Measurements from ENCODE around the gene RALGAPA2. TPM values are rescaled to one million over a fixed set of nuclear protein-coding genes. Genes with fewer than 3 reads are reported as not detected.

Gene RALGAPA2
- total RNA-seq, 4 donors from 2014 or later, result 35.1 to 109 (median 59.6) TPM

- DNase-seq (ENCODE audit: low spot score) (no peak), ATAC-seq (ENCODE audit: low FRiP score) (no peak)
- TF ChIP-seq CTCF (IDR thresholded peaks at IDR 0.05), result no peak
Measured at GRCh38 chr20:20411402-20411801, 301.0 kb downstream of the RALGAPA2 start.

- DNase-seq (ENCODE audit: low spot score) (no peak), ATAC-seq (ENCODE audit: low FRiP score) (peak; percentile 81)
- TF ChIP-seq CTCF (IDR thresholded peaks at IDR 0.05), result no peak
Measured at GRCh38 chr20:20410678-20411077, 301.8 kb downstream of the RALGAPA2 start.

GRCh38 chr20:20409331-20409730 is 303.1 kb downstream of the RALGAPA2 start:
- no peak for TF ChIP-seq CTCF (IDR thresholded peaks at IDR 0.05)
- no peak for ATAC-seq (ENCODE audit: low FRiP score)
- no peak for DNase-seq (ENCODE audit: low spot score)

- no peak for ATAC-seq (ENCODE audit: low FRiP score)
- DNase-seq (ENCODE audit: low spot score), result no peak
- no peak for TF ChIP-seq CTCF (IDR thresholded peaks at IDR 0.05)
Measured at GRCh38 chr20:20407891-20408805, 304.3 kb downstream of the RALGAPA2 start.

DNA sequence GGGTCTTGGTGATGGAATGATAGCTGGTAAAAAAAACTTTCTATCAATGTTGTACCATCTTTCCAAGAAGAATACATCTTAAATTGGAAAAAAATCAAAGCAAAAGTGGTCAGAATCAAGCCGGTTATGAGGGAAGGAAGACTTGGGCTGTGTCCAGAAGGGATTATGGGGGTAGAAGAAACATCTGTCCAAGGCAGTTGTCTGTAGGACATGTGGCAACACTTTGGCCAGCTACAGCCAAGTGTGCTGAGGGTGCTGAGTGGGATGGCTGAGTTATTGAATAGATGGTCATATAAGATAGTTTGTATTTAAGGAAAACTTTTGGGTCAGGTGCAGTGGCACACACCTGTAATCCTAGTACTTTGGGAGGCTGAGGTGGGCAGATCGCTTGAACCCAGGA is 306.1 kb downstream of the RALGAPA2 start:
- ATAC-seq (ENCODE audit: low FRiP score) (no peak), DNase-seq (ENCODE audit: low spot score) (no peak)
- no peak for TF ChIP-seq CTCF (IDR thresholded peaks at IDR 0.05)

- DNase-seq (ENCODE audit: low spot score), result no peak
- no peak for TF ChIP-seq CTCF (IDR thresholded peaks at IDR 0.05)
- no peak for ATAC-seq (ENCODE audit: low FRiP score)
Measured at GRCh38 chr20:20405623-20406022, 306.8 kb downstream of the RALGAPA2 start.

GRCh38 chr20:20404633-20405032 is 307.8 kb downstream of the RALGAPA2 start:
- ATAC-seq (ENCODE audit: low FRiP score) (no peak), DNase-seq (ENCODE audit: low spot score) (no peak)
- no peak for TF ChIP-seq CTCF (IDR thresholded peaks at IDR 0.05)
